Heart left ventricle (tissue), 16 donors: ENCODE data around the gene CPXM2. TPM values are rescaled to one million over a fixed set of nuclear protein-coding genes. Genes with fewer than 3 reads are reported as not detected.

Source experiments
- ATAC-seq, 4 donors: fragments of 200-7000 bp; cut with Tn5 transposase; one replicate each; pipeline ENCODE4 v1.9.1; 2020 to 2022; ENCODE audit warnings: moderate library complexity in 4 of 4, mild to moderate bottlenecking in 3 of 4, moderate number of reproducible peaks in 1 of 4
- DNase-seq, 5 donors: peaks; one replicate each; pipeline ENCODE4 v3.0.0-alpha.2; 2020
- H3K27ac ChIP-seq, 12 donors: fragments of 200-600 bp; sonication (generic) in 4 of 12; one replicate each; pipeline versions ENCODE4 v1.5.0 to v1.8.0; 2016 to 2022; ENCODE audit warnings: mild to moderate bottlenecking in 2 of 12
- H3K27me3 ChIP-seq, 9 donors: fragments of 200-600 bp; sonication (generic) in 2 of 9; one replicate each; pipeline versions ENCODE4 v1.5.1 to v1.8.0; 2016 to 2022; ENCODE audit warnings: mild to moderate bottlenecking in 3 of 9
- H3K36me3 ChIP-seq, 9 donors: fragments of 200-600 bp; sonication (generic) in 2 of 9; one replicate each; pipeline versions ENCODE4 v1.5.0 to v1.8.0; 2018 to 2022; ENCODE audit warnings: mild to moderate bottlenecking in 2 of 9
- H3K4me1 ChIP-seq, 12 donors: fragments of 200-600 bp; sonication (generic) in 4 of 12; one replicate each; pipeline versions ENCODE4 v1.5.0 to v1.8.0; 2016 to 2022; ENCODE audit warnings: mild to moderate bottlenecking in 3 of 12
- H3K4me3 ChIP-seq, 12 donors: fragments of 200-600 bp; sonication (generic) in 4 of 12; one replicate each; pipeline versions ENCODE4 v1.5.0 to v1.8.0; 2017 to 2022; ENCODE audit warnings: mild to moderate bottlenecking in 9 of 12, moderate library complexity in 4 of 12
- H3K9me3 ChIP-seq, 12 donors: fragments of 200-600 bp; sonication (generic) in 4 of 12; one replicate each; pipeline versions ENCODE4 v1.5.0 to v1.8.0; 2016 to 2022; ENCODE audit warnings: mild to moderate bottlenecking in 1 of 12
- CTCF ChIP-seq, 12 donors: fragments of 200-600 bp; sonication (generic) in 4 of 12; IDR thresholded peaks; one replicate each; pipeline versions ENCODE4 v1.5.0 to v1.8.0; 2018 to 2022; ENCODE audit warnings: antibody characterized with exemption in 12 of 12, mild to moderate bottlenecking in 5 of 12
- POLR2A ChIP-seq, 2 donors: fragments of 450-650 bp; IDR thresholded peaks; one replicate each; pipeline ENCODE4 v1.6.1; 2017; ENCODE audit warnings: antibody characterized with exemption in 2 of 2, mild to moderate bottlenecking in 2 of 2, moderate library complexity in 2 of 2
- WGBS, 4 donors: extraction: QIAGEN DNeasy Blood & Tissue Kit in 2 of 4; methylation state at CpG; one replicate each; pipeline versions ENCODE4 v1.1.5 to v1.1.7; 2013 to 2018; 5-methylcytosine and 5-hydroxymethylcytosine counted together
- intact Hi-C, 10 donors: fragments of 100-400 bp; cut with DNase I; formaldehyde crosslinking; loops; one replicate each; pipeline versions ENCODE4 v1.11.1 to v1.14.2; 2022
- polyA plus RNA-seq, 2 donors: library from polyadenylated mRNA; stranded (reverse); fragments of 200-250 nt; gene quantifications; one replicate each; pipeline ENCODE4 v1.2.3, GENCODE V29; 2013
- total RNA-seq, 9 donors: library from RNA; depleted of rRNA in 2 of 9; stranded (reverse); fragments of >200 nt in 2 of 9; fragmentation: NEBNext Ultra II Directional in 3 of 9; extraction: Animal tissue kit (Norgen Biotek cat#: 25700) in 3 of 9; gene quantifications; one replicate each; pipeline versions ENCODE4 v1.1.0 to v1.2.4, GENCODE V29; 2016 to 2023
- donor health status: ischemic (EF 13 %, LVEDD 7.1; RV severe dilation, severe dysfunction).
- donor health status: healthy with polysubstance abuse.
- donor health status: DM: no; HTN: yes; CAD: no.
- donor health status: DM: no; HTN: no; CAD: no.
- donor health status: ischemic (EF 25% LVEDD 6.9; RV normal size, moderate dysfunction).
- donor health status: ischemic (EF 25% LVEDD 5.7; RV mildly dilated, moderate dysfunction).
- donor health status: healthy.
- donor health status: DM: yes; HTN: yes; CAD: no.
- donor health status: ischemic (EF 35%, LVEDD 5.7; RV mildly dilated, moderate dysfunction).
- donor health status: nonischemic (EF 11% LVEDD 7.7; RV severe dilation, severe dysfunction).
- donor health status: DM: yes; HTN: yes; CAD: no.
- donor health status: PGD.
- donor health status: ischemic (EF 29% LVEDD 5.4; RV normal size, mild dysfunction).
- donor health status: nonischemic (EF 23%, LVEDD 6.1; RV moderate dilation, normal function).

The CPXM2 gene
- total and polyA plus RNA-seq, 11 donors = 1.1 to 23.2 (median 4.2) TPM

DNA sequence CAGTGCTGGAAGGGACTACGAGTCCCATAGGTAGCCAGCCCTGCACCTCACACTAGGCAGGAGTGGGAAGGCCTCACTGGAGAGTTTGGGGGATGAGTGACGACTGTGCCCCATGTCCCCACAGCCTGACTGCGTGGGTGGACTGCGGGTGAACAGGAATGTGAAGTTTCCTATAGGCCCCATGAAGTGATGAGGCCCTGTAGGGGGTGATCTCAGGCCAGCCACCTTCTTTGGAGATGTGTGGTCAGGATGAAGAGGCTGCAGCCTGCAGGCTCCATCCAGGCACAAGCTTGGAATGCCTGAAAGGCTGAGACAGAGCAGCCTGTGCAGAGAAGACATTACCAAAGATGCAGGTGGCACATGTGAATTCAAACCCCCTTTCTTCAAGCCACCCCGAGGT, 94.9 kb downstream of the CPXM2 start:
- intact Hi-C loops = no loop called here
- no peak overlapping the region for H3K4me3 ChIP-seq
- DNase-seq = no peak
- TF ChIP-seq POLR2A (IDR thresholded peaks at IDR 0.05) = no peak
- H3K4me1 ChIP-seq = peaks cover 0 to 11% (median 1%) of the 10 kb centered on the region in 12 donors
- peaks cover 0 to 5% (median 0%) of the 10 kb centered on the region in 9 donors for H3K36me3 ChIP-seq
- no peaks in the 10 kb centered on the region for H3K9me3 ChIP-seq
- WGBS, 4 donors = 60 to 75% (median 66%) methylated on average over 5 of the region's 5 CpGs
- no peaks in the 10 kb centered on the region for H3K27me3 ChIP-seq
- H3K27ac ChIP-seq = no peak overlapping the region
- ATAC-seq = no peak

DNA sequence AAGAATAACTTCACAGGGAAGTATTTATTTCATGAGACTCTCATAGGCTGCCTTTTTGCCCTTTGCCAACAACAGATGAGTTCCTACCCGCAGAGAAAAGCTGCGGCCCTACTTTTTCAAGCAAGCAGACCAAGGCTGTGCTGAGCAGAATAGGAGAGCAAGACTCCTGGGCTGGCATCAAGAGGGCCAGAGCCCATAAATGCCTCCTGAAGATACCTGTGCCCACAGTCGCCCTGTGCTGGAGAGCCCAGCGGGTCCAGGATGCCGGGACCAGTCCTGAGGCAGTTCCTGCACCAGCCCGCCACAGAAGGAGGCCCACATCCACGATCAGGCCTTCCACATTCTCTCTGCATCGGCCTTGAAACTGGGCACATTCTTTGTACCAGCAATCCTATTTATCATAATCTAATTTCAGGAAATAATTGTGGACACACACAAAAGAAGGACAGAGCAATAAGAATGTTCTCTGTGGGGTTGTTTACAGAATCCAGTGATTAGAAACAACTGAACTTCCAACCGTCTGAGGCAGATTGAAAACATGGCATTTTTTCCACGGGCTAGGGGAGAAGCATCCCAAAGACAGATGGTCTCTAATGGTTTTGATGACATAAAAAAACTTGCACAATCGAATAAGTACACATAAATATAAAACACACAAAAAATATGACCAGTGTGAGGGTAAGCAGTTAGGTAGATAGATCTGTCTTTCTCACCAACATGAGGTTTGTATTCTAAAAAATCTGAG, 95.6 kb downstream of the CPXM2 start:
- ATAC-seq (no peak), DNase-seq (no peak)
- peaks cover 0 to 6% (median 0%) of the 10 kb centered on the region in 12 donors for H3K9me3 ChIP-seq
- no peak overlapping the region for H3K4me3 ChIP-seq
- peak overlapping the region in 1 of 12 donors; percentile 15 for H3K27ac ChIP-seq
- 81 to 86% (median 83%) methylated on average over 11 of the region's 11 CpGs for WGBS, 4 donors
- intact Hi-C loops = no loop called here
- no peaks in the 10 kb centered on the region for H3K27me3 ChIP-seq
- TF ChIP-seq CTCF (IDR thresholded peaks at IDR 0.05) = no peak
- no peak for TF ChIP-seq POLR2A (IDR thresholded peaks at IDR 0.05)
- peaks cover 0 to 5% (median 0%) of the 10 kb centered on the region in 9 donors for H3K36me3 ChIP-seq
- H3K4me1 ChIP-seq = peaks cover 0 to 11% (median 1%) of the 10 kb centered on the region in 12 donors

- no peak overlapping the region for H3K4me3 ChIP-seq
- ATAC-seq (no peak), DNase-seq (no peak)
- peaks cover 0 to 6% (median 0%) of the 10 kb centered on the region in 12 donors for H3K4me1 ChIP-seq
- WGBS, 4 donors = 70 to 80% (median 73%) methylated on average over 10 of the region's 10 CpGs
- TF ChIP-seq POLR2A (IDR thresholded peaks at IDR 0.05) (no peak), CTCF (IDR thresholded peaks at IDR 0.05) (no peak)
- H3K27ac ChIP-seq = peak overlapping the region in 1 of 12 donors; percentile 15
- H3K9me3 ChIP-seq = peaks cover 0 to 6% (median 0%) of the 10 kb centered on the region in 12 donors
- peaks cover 0 to 5% (median 0%) of the 10 kb centered on the region in 9 donors for H3K36me3 ChIP-seq
- H3K27me3 ChIP-seq = no peaks in the 10 kb centered on the region
- intact Hi-C loops = no loop called here
Observed at GRCh38 chr10:123795196-123795780, 96.3 kb downstream of the CPXM2 start.

DNA sequence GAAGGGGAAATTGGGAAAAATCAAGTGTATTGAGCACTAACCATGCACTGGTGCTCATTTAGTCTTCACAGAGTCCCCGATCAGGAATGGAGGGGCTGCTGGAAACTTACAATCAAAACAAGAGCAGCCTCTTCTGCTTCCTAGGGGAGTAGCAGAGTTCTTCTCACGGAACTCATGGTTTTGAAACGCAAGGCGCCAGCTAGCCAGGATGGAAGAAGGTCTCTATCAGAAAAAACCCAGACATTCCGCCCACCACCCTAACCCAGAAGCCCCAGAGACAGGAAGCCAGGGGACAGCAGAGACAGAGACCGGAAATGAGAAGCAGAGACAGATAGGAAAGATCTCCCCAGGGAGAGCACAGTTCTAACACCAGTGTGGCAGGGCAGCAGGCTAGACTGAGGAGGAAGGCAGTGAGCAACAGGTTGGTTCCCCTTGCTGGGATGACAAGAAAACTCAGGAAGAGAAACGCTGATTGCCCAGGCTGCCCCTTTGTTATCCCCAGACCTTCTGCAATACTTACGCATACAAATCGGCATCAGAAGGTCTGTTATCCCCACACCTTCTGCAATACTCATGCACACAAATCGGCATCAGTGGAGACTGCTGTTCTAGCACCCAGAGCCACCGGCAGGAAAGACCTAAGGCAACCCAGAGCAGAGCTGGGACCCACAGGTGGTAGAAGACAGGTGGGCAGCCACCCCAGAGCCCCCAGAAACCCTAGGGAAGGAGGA, 99.2 kb downstream of the CPXM2 start:
- intact Hi-C loops = no loop called here

More for the DNA sequence above, 99.2 kb downstream of the CPXM2 start:
- Histone ChIP-seq H3K9me3 (peaks cover 0 to 6% (median 0%) of the 10 kb centered on the region in 12 donors), H3K27me3 (no peaks in the 10 kb centered on the region), H3K36me3 (peaks cover 0 to 5% (median 0%) of the 10 kb centered on the region in 9 donors), H3K4me3 (no peak overlapping the region), H3K4me1 (no peaks in the 10 kb centered on the region), H3K27ac (no peak overlapping the region)
- no peak for TF ChIP-seq POLR2A (IDR thresholded peaks at IDR 0.05)
- ATAC-seq (no peak), DNase-seq (no peak)
- WGBS, 4 donors = 59 to 78% (median 72%) methylated on average over 11 of the region's 11 CpGs
